MCF 10A (cell line): Measurements from ENCODE around the gene XPNPEP1. TPM values are rescaled to one million over a fixed set of nuclear protein-coding genes. Genes with fewer than 3 reads are reported as not detected.

ENCODE experiments used
- BruUV-seq: library from RNA; stranded (reverse); fragments of 400-500 nt; replicated peaks from 2 replicates; lab custom pipeline; 2021; lab: Mats Ljungman, UMichigan
- CTCF ChIA-PET: fragments of 300-600 bp; sonication (Branson Sonifier 250); formaldehyde crosslinking; extraction: SDS; loops from one replicate; lab custom pipeline; 2021; ENCODE audit warnings: antibody characterized with exemption, inconsistent platforms; lab: Yijun Ruan, JAX
- POLR2A ChIA-PET: fragments of 300-600, 350-650 bp; sonication (Branson Sonifier 250); formaldehyde crosslinking; extraction: SDS; loops from one replicate; lab custom pipeline; 2020; ENCODE audit warnings: antibody characterized with exemption, inconsistent platforms; lab: Yijun Ruan, JAX
- DNase-seq: peaks from one replicate; pipeline ENCODE4 v3.0.0-alpha.2; 2018; ENCODE audit not compliant: unreplicated experiment
- H3K27ac Mint-ChIP-seq: one replicate; pipeline ENCODE4 v1.8.0; 2022; ENCODE audit warnings: mild to moderate bottlenecking, low read depth, mixed read lengths; ENCODE audit not compliant: unreplicated experiment
- H3K27me3 Mint-ChIP-seq: one replicate; pipeline ENCODE4 v1.8.0; 2022; ENCODE audit warnings: mixed read lengths; ENCODE audit not compliant: insufficient read depth, unreplicated experiment
- H3K36me3 Mint-ChIP-seq: one replicate; pipeline ENCODE4 v1.8.0; 2022; ENCODE audit warnings: mild to moderate bottlenecking, moderate library complexity, mixed read lengths; ENCODE audit not compliant: insufficient read depth, unreplicated experiment
- H3K4me1 Mint-ChIP-seq: one replicate; pipeline ENCODE4 v1.8.0; 2022; ENCODE audit warnings: mixed read lengths; ENCODE audit not compliant: insufficient read depth, unreplicated experiment
- H3K4me3 Mint-ChIP-seq: one replicate; pipeline ENCODE4 v1.8.0; 2022; ENCODE audit warnings: mild to moderate bottlenecking, moderate library complexity, mixed read lengths; ENCODE audit not compliant: unreplicated experiment
- H3K9me3 Mint-ChIP-seq: one replicate; pipeline ENCODE4 v1.8.0; 2022; ENCODE audit warnings: mixed read lengths; ENCODE audit not compliant: unreplicated experiment
- CTCF ChIP-seq: fragments of 200-600 bp; IDR thresholded peaks from one replicate; pipeline ENCODE4 v1.8.0; 2022; ENCODE audit warnings: antibody characterized with exemption, mild to moderate bottlenecking; ENCODE audit not compliant: unreplicated experiment
- intact Hi-C: fragments of 100-400 bp; cut with micrococcal nuclease; formaldehyde crosslinking; loops from 2 replicates; pipeline ENCODE4 v1.14.1; 2022
- total RNA-seq: library from RNA; stranded (reverse); gene quantifications from 2 replicates; pipeline ENCODE4 v1.2.3, GENCODE V29; 2022

Gene XPNPEP1
- total RNA-seq, 1 experiment from 2014 or later, result 52.1 TPM

GRCh38 chr10:109895848-109896247, 27.5 kb downstream of the XPNPEP1 start:
- Mint-ChIP-seq H3K36me3 (peaks cover 54% of the 10 kb centered on the region), H3K27ac (peak overlapping the region; percentile 83), H3K4me3 (peak overlapping the region; percentile 40), H3K4me1 (peaks cover 45% of the 10 kb centered on the region), H3K27me3 (no peaks in the 10 kb centered on the region), H3K9me3 (no peaks in the 10 kb centered on the region)
- no TSS peak for BruUV-seq
- no peak for TF ChIP-seq CTCF
- no peak for DNase-seq
- ChIA-PET POLR2A (interaction anchor here (0.6 to 11.3 kb wide), 8 partner anchors 17 to 685 kb away, joined by 3 to 122 read pairs (median 6); partner anchors contain the start of genes ADD3, SMNDC1 and XPNPEP1), CTCF (interaction anchor here (0.6 to 4.9 kb wide), 9 partner anchors 8 to 272 kb away, joined by 3 to 44 read pairs (median 4); no protein-coding TSS in a partner anchor)
- intact Hi-C loops, result loop anchor here (2.0 kb wide), 1 partner anchor 17 kb away; no protein-coding TSS in a partner anchor

GRCh38 chr10:109895095-109895818, 28.1 kb downstream of the XPNPEP1 start:
- ChIA-PET POLR2A (interaction anchor here (0.6 to 11.3 kb wide), 11 partner anchors 8 to 684 kb away, joined by 3 to 122 read pairs (median 6); partner anchors contain the start of genes ADD3, SMNDC1 and XPNPEP1), CTCF (interaction anchor here (0.6 to 4.9 kb wide), 11 partner anchors 8 to 1243 kb away, joined by 3 to 44 read pairs (median 4); no protein-coding TSS in a partner anchor)
- Mint-ChIP-seq H3K27ac (peak overlapping the region; percentile 83), H3K9me3 (no peaks in the 10 kb centered on the region), H3K4me1 (peaks cover 39% of the 10 kb centered on the region), H3K36me3 (peaks cover 60% of the 10 kb centered on the region), H3K27me3 (no peaks in the 10 kb centered on the region), H3K4me3 (peak overlapping the region; percentile 40)
- no peak for DNase-seq
- intact Hi-C loops, result loop anchor here (2.0 kb wide), 1 partner anchor 18 kb away; no protein-coding TSS in a partner anchor
- BruUV-seq, result no TSS peak
- TF ChIP-seq CTCF, result no peak

- Mint-ChIP-seq H3K4me3 (peak overlapping the region; percentile 31), H3K9me3 (no peaks in the 10 kb centered on the region), H3K4me1 (peaks cover 38% of the 10 kb centered on the region), H3K27me3 (no peaks in the 10 kb centered on the region), H3K27ac (peak overlapping the region; percentile 83), H3K36me3 (peaks cover 62% of the 10 kb centered on the region)
- BruUV-seq, result no TSS peak
- intact Hi-C loops, result loop anchor here (2.0 kb wide), 1 partner anchor 18 kb away; no protein-coding TSS in a partner anchor
- peak; percentile 90 for DNase-seq
- ChIA-PET POLR2A (interaction anchor here (0.5 to 11.3 kb wide), 10 partner anchors 9 to 794 kb away, joined by 3 to 122 read pairs (median 6); partner anchors contain the start of genes SMNDC1 and XPNPEP1), CTCF (interaction anchor here (0.6 to 2.9 kb wide), 7 partner anchors 11 to 1242 kb away, joined by 3 to 29 read pairs (median 3); no protein-coding TSS in a partner anchor)
- no peak for TF ChIP-seq CTCF
Measured at GRCh38 chr10:109894516-109894915, 28.8 kb downstream of the XPNPEP1 start.

- intact Hi-C loops, result no loop called here
- no peak for TF ChIP-seq CTCF
- H3K27ac Mint-ChIP-seq, result peak overlapping the region; percentile 16
- peaks cover 26% of the 10 kb centered on the region for H3K4me1 Mint-ChIP-seq
- CTCF ChIA-PET, result interaction anchor here (0.5 to 3.6 kb wide), 7 partner anchors 9 to 386 kb away, joined by 3 to 29 read pairs (median 5); no protein-coding TSS in a partner anchor
- BruUV-seq, result no TSS peak
- H3K4me3 Mint-ChIP-seq, result no peak overlapping the region
- H3K36me3 Mint-ChIP-seq, result peaks cover 57% of the 10 kb centered on the region
- POLR2A ChIA-PET, result interaction anchor here (0.9 to 11.3 kb wide), 9 partner anchors 9 to 115 kb away, joined by 3 to 122 read pairs (median 10); partner anchors contain the start of genes ADD3 and XPNPEP1
- DNase-seq, result no peak
- no peaks in the 10 kb centered on the region for H3K9me3 Mint-ChIP-seq
- H3K27me3 Mint-ChIP-seq, result no peaks in the 10 kb centered on the region
Measured at GRCh38 chr10:109893386-109893785, 29.9 kb downstream of the XPNPEP1 start.
